Measurements from ENCODE around the gene PRKCE. TPM values are rescaled to one million over a fixed set of nuclear protein-coding genes. Genes with fewer than 3 reads are reported as not detected.

The PRKCE gene
- total RNA-seq, 1 experiment from 2014 or later: 21.7 TPM

- Histone ChIP-seq H3K27ac (peak overlapping the region; percentile 58), H3F3A (ENCODE audit: insufficient read depth, low read depth) (peaks cover 22% of the 10 kb centered on the region), H3K36me3 (ENCODE audit: low read depth) (no peaks in the 10 kb centered on the region), H3K9me3 (ENCODE audit: insufficient read depth, low read depth) (no peaks in the 10 kb centered on the region), H3K27me3 (ENCODE audit: insufficient read depth, low read depth) (no peaks in the 10 kb centered on the region), H4K20me1 (ENCODE audit: insufficient read depth) (peaks cover 6% of the 10 kb centered on the region; the same call in 1 of the 2 replicates), H3K9me2 (ENCODE audit: insufficient read depth) (no peaks in the 10 kb centered on the region), H3K4me2 (peak overlapping the region; percentile 63), H3K4me1 (replicated peaks; ENCODE audit: insufficient read depth) (peaks cover 36% of the 10 kb centered on the region), H3K79me2 (ENCODE audit: low read depth) (0 out of 2 replicates have a peak, but pooled peaks cover 17% of the 10 kb centered on the region), H2AFZ (no peak overlapping the region), H3K4me3 (no peak overlapping the region)
- intact Hi-C loops (cut with micrococcal nuclease; ENCODE audit: unreplicated experiment): loop anchor here (1.0 kb wide), 1 partner anchor 85 kb away; no protein-coding TSS in a partner anchor
- peak in 1 of 2 experiments; percentile 69 for DNase-seq
- BruUV-seq (replicated peaks): no TSS peak
- no peak for TF ChIP-seq EZH2 (IDR thresholded peaks at IDR 0.05; ENCODE audit: low read depth)
- TF ChIP-seq CTCF (conservative IDR thresholded peaks at IDR 0.05): no peak
- CTCF ChIA-PET: interaction anchor here (0.6 to 1.1 kb wide), 2 partner anchors 18 to 107 kb away, joined by 3 to 6 read pairs; no protein-coding TSS in a partner anchor
- POLR2A ChIA-PET (ENCODE audit: unreplicated experiment): no interaction called here
Observed at GRCh38 chr2:45851111-45851510, 199.6 kb downstream of the PRKCE start.

- Histone ChIP-seq H3K27ac (peak overlapping the region; percentile 58), H3K79me2 (ENCODE audit: low read depth) (0 out of 2 replicates have a peak, but pooled peaks cover 17% of the 10 kb centered on the region)
- CTCF ChIA-PET: interaction anchor here (0.6 to 1.1 kb wide), 2 partner anchors 17 to 107 kb away, joined by 3 to 6 read pairs; no protein-coding TSS in a partner anchor
Observed at GRCh38 chr2:45851576-45852304, 200.3 kb downstream of the PRKCE start.

More at GRCh38 chr2:45851576-45852304, 200.3 kb downstream of the PRKCE start:
- peaks cover 22% of the 10 kb centered on the region for H3F3A ChIP-seq (ENCODE audit: insufficient read depth, low read depth)
- peaks cover 36% of the 10 kb centered on the region for H3K4me1 ChIP-seq (replicated peaks; ENCODE audit: insufficient read depth)
- intact Hi-C loops (cut with micrococcal nuclease; ENCODE audit: unreplicated experiment): loop anchor here (1.0 kb wide), 1 partner anchor 85 kb away; no protein-coding TSS in a partner anchor
- POLR2A ChIA-PET (ENCODE audit: unreplicated experiment): interaction anchor here (0.6 kb wide), 1 partner anchor 9 kb away, joined by 4 read pairs; no protein-coding TSS in a partner anchor
- H3K9me3 ChIP-seq (ENCODE audit: insufficient read depth, low read depth): no peaks in the 10 kb centered on the region
- H3K27me3 ChIP-seq (ENCODE audit: insufficient read depth, low read depth): no peaks in the 10 kb centered on the region
- peak overlapping the region; percentile 15; the same call in 1 of the 2 replicates for H3K4me3 ChIP-seq
- H3K36me3 ChIP-seq (ENCODE audit: low read depth): no peaks in the 10 kb centered on the region
- peak; percentile 71 to 100 for DNase-seq
- no peak overlapping the region for H2AFZ ChIP-seq
- no peak for TF ChIP-seq CTCF (conservative IDR thresholded peaks at IDR 0.05)
- TF ChIP-seq EZH2 (IDR thresholded peaks at IDR 0.05; ENCODE audit: low read depth): no peak
- peak overlapping the region; percentile 63 for H3K4me2 ChIP-seq
- BruUV-seq (replicated peaks): no TSS peak
- peaks cover 8% of the 10 kb centered on the region; the same call in 1 of the 2 replicates for H4K20me1 ChIP-seq (ENCODE audit: insufficient read depth)
- no peaks in the 10 kb centered on the region for H3K9me2 ChIP-seq (ENCODE audit: insufficient read depth)
